ENCODE measurements around the gene TBCEL.

The TBCEL gene

DNA sequence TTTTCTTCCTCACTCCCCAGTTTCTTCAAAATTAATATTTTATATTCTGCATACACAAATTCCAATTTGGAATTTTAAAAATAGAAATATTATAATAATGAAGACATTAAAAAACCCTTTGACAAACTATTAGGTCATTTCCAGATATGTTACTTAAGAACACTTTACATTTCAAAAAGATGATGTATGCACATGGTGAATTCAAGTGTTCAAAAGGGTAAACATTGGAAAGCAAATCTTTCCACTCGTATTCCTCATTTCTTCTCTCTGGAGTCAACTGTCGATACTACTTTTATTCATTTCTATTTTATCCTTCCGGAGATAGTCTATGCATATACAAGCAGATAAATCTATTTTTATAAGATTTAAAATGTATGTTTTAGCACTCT lies 16.7 kb downstream of the TBCEL start:
- WGBS (ENCODE audit: insufficient coverage, insufficient read length) = no CpG with 5 or more reads among the region's 3 CpGs
- no peak overlapping the region for H3K27ac ChIP-seq (ENCODE audit: low read length)

DNA sequence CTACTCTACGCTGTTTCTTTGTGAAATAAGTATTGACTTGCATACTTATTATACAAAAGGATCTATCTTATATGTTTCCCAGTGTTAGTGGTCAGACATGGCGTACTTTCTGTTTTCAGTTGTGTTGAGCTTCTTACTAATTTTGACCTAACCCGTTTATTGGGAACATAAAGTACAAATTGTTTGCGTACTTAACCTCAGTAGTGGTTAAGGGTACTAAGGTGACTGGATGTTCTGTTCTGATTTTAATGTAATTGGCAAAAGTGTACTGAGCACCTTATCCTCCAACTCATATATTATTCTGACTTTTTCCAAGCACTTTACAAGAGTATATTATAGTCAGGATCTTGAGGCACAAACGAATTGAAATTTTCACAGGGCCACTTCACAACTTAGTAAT lies 17.2 kb downstream of the TBCEL start:
- no peak for DNase-seq (ENCODE audit: low read depth, low spot score)
- Histone ChIP-seq H3K27me3 (ENCODE audit: control insufficient read depth, insufficient read depth, low read length) (no peaks in the 10 kb centered on the region), H3K4me3 (ENCODE audit: low read length) (no peak overlapping the region), H3K4me1 (ENCODE audit: control insufficient read depth, insufficient read depth, low read length) (peaks cover 1% of the 10 kb centered on the region; the same call in 1 of the 2 replicates), H3K27ac (ENCODE audit: low read length) (no peak overlapping the region), H3K9me3 (ENCODE audit: control insufficient read depth, insufficient read depth, low read length) (no peaks in the 10 kb centered on the region), H3K36me3 (ENCODE audit: control insufficient read depth, insufficient read depth, low read length) (no peaks in the 10 kb centered on the region)
- WGBS (ENCODE audit: insufficient coverage, insufficient read length) = no CpG with 5 or more reads among the region's 5 CpGs

More for the DNA sequence above, 16.7 kb downstream of the TBCEL start:
- DNase-seq (ENCODE audit: low read depth, low spot score) = no peak
- no peaks in the 10 kb centered on the region for H3K36me3 ChIP-seq (ENCODE audit: control insufficient read depth, insufficient read depth, low read length)
- no peaks in the 10 kb centered on the region for H3K27me3 ChIP-seq (ENCODE audit: control insufficient read depth, insufficient read depth, low read length)
- H3K4me3 ChIP-seq (ENCODE audit: low read length) = no peak overlapping the region
- H3K9me3 ChIP-seq (ENCODE audit: control insufficient read depth, insufficient read depth, low read length) = no peaks in the 10 kb centered on the region
- peaks cover 1% of the 10 kb centered on the region; the same call in 1 of the 2 replicates for H3K4me1 ChIP-seq (ENCODE audit: control insufficient read depth, insufficient read depth, low read length)

DNA sequence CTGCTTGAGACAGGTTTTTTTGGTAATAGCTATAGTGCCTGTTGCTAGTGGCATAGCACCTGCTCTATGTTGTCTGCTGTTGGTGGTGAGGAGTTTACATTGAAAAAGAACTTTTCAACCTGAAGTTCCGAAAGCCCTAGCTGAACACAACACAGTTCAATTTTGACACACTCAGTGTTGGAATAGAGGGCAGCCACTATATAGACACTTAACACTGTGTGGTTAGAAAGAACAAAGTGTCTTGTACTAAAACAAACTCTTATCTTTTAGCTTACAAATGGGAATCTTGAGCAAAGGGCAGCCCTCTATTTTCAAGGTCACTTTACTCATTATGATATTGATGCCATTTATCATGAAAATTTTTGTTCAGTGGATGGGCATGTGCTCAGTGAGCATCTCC lies 18.4 kb downstream of the TBCEL start:
- no peak for DNase-seq (ENCODE audit: low read depth, low spot score)
- H3K36me3 ChIP-seq (ENCODE audit: control insufficient read depth, insufficient read depth, low read length) = no peaks in the 10 kb centered on the region
- H3K27me3 ChIP-seq (ENCODE audit: control insufficient read depth, insufficient read depth, low read length) = no peaks in the 10 kb centered on the region
- H3K9me3 ChIP-seq (ENCODE audit: control insufficient read depth, insufficient read depth, low read length) = no peaks in the 10 kb centered on the region
- peaks cover 1% of the 10 kb centered on the region; the same call in 1 of the 2 replicates for H3K4me1 ChIP-seq (ENCODE audit: control insufficient read depth, insufficient read depth, low read length)
- no peak overlapping the region for H3K27ac ChIP-seq (ENCODE audit: low read length)
- no CpG with 5 or more reads among the region's 1 CpG for WGBS (ENCODE audit: insufficient coverage, insufficient read length)
- H3K4me3 ChIP-seq (ENCODE audit: low read length) = no peak overlapping the region

DNA sequence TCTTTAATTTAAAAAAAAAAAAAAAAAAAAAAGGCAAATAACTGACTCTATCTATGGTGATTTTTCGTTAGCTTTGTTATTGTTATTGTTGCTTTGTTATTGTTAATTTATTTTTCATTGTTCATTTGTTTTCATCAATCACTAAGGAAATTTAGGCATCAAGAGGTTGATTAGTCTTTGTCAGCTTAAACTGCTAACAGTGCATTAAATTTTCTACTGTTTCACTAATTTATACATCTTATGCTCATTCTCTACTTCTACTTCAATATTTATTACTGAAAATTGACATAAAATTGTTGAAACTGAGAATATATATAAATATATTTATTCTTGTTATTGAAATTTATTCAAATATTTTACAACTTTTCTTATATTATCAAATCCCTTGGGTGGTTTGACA lies 24.0 kb downstream of the TBCEL start:
- no peaks in the 10 kb centered on the region for H3K9me3 ChIP-seq (ENCODE audit: control insufficient read depth, insufficient read depth, low read length)
- no peak overlapping the region for H3K27ac ChIP-seq (ENCODE audit: low read length)
- no peak overlapping the region for H3K4me3 ChIP-seq (ENCODE audit: low read length)
- no peak for DNase-seq (ENCODE audit: low read depth, low spot score)
- H3K4me1 ChIP-seq (ENCODE audit: control insufficient read depth, insufficient read depth, low read length) = no peaks in the 10 kb centered on the region
- no CpG with 5 or more reads among the region's 1 CpG for WGBS (ENCODE audit: insufficient coverage, insufficient read length)
- H3K36me3 ChIP-seq (ENCODE audit: control insufficient read depth, insufficient read depth, low read length) = no peaks in the 10 kb centered on the region
- no peaks in the 10 kb centered on the region for H3K27me3 ChIP-seq (ENCODE audit: control insufficient read depth, insufficient read depth, low read length)

DNA sequence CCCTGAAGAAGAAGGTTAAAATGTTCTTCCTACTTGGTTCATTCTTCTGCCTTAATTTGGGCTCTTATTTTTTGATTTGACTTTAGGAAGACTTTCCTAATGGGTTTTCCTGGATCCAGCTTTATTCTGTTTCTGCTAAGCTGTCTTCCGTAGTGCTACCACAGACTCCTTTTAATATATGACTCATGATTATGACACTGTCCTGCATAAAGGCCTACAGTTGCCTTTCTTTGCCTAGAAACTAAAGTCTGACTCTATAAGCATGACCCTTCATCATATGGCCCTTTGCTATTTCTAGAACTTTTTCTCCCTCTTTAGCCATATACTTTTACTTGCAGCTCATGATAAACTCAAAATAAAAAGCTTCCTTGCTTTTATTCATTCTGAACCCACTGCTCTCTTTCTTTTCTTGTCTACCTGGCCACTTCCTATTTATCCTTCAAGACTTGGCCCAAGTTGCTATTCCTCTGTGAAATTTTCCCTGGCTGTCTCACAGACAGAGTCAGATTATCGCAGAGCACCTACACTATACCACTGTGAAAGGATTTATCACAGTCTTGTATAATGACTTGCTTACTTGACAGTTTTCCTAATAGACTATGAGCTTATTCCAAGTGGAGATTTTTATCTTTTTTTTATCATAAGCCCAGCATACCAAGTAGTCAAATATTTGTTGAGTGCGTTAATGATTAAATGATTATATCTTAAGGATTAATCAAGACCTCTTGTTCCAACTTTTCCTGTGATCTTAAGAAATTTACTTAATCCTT lies 24.7 kb downstream of the TBCEL start:
- H3K27ac ChIP-seq (ENCODE audit: low read length) = no peak overlapping the region
- H3K9me3 ChIP-seq (ENCODE audit: control insufficient read depth, insufficient read depth, low read length) = no peaks in the 10 kb centered on the region
- no peak for DNase-seq (ENCODE audit: low read depth, low spot score)
- no peak overlapping the region for H3K4me3 ChIP-seq (ENCODE audit: low read length)
- H3K27me3 ChIP-seq (ENCODE audit: control insufficient read depth, insufficient read depth, low read length) = no peaks in the 10 kb centered on the region
- no peaks in the 10 kb centered on the region for H3K4me1 ChIP-seq (ENCODE audit: control insufficient read depth, insufficient read depth, low read length)
- no CpG with 5 or more reads among the region's 3 CpGs for WGBS (ENCODE audit: insufficient coverage, insufficient read length)
- peaks cover 2% of the 10 kb centered on the region; the same call in 1 of the 2 replicates for H3K36me3 ChIP-seq (ENCODE audit: control insufficient read depth, insufficient read depth, low read length)

DNA sequence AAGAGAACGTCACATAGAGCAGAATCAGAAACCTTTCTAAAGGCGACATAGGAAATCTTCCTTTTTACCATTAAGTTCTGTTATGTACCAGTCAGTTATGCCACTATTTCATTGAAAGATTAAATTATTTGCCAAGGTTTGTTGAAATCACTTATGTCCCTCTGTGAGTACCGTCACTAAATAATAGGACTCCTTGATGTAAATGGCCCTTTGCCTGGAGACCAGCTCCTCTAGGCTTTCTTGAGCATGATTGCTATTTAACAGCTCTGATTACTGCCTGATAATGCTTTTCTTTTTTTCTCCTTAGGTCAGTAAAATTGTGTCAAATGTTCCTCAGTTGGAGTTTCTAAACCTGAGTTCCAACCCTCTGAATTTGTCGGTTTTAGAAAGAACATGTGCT lies 29.3 kb downstream of the TBCEL start:
- peaks cover 2% of the 10 kb centered on the region; the same call in 1 of the 2 replicates for H3K36me3 ChIP-seq (ENCODE audit: control insufficient read depth, insufficient read depth, low read length)
- no peaks in the 10 kb centered on the region for H3K27me3 ChIP-seq (ENCODE audit: control insufficient read depth, insufficient read depth, low read length)
- H3K4me3 ChIP-seq (ENCODE audit: low read length) = no peak overlapping the region
- H3K27ac ChIP-seq (ENCODE audit: low read length) = no peak overlapping the region
- no peaks in the 10 kb centered on the region for H3K4me1 ChIP-seq (ENCODE audit: control insufficient read depth, insufficient read depth, low read length)
- no peaks in the 10 kb centered on the region for H3K9me3 ChIP-seq (ENCODE audit: control insufficient read depth, insufficient read depth, low read length)
- no CpG with 5 or more reads among the region's 4 CpGs for WGBS (ENCODE audit: insufficient coverage, insufficient read length)
- DNase-seq (ENCODE audit: low read depth, low spot score) = no peak

DNA sequence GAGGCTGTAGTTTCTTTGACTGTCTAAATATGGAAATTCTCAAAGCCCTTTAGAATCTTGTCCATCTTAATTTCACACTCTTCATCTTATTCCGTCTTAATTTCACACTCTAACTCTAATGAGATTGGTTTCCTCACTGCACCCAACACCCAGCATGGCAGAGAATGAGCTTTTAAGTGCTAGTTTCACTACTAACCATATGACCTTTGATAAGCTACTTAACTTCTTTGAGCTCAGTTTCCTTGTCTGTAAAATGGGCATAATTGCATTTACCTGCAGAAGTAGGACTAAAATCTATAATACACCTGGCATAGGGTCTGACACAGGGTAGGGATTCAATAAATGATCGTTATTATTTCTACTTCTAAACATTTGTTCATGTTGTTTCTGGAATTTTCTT lies 30.4 kb downstream of the TBCEL start:
- H3K4me3 ChIP-seq (ENCODE audit: low read length) = no peak overlapping the region
- H3K36me3 ChIP-seq (ENCODE audit: control insufficient read depth, insufficient read depth, low read length) = peaks cover 2% of the 10 kb centered on the region; the same call in 1 of the 2 replicates
- WGBS (ENCODE audit: insufficient coverage, insufficient read length) = 100% methylated on average over 1 of the region's 2 CpGs

DNA sequence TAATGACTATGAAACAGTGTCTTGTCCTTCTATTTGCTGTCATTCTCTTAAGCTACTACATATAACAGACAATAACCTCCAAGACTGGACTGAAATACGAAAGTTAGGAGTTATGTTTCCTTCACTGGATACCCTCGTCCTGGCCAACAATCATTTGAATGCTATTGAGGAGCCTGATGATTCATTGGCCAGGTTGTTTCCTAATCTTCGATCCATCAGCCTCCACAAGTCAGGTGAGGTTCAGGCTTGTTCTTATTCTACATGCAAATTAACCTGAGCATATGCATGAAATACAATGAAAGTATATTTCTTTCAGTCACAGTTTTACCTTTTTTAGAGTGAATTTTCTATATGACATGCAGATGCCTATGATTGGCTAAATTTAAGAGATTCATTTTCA lies 31.2 kb downstream of the TBCEL start:
- H3K4me3 ChIP-seq (ENCODE audit: low read length) = no peak overlapping the region
- H3K27ac ChIP-seq (ENCODE audit: low read length) = no peak overlapping the region
- no peaks in the 10 kb centered on the region for H3K4me1 ChIP-seq (ENCODE audit: control insufficient read depth, insufficient read depth, low read length)
- WGBS (ENCODE audit: insufficient coverage, insufficient read length) = no CpG with 5 or more reads among the region's 3 CpGs
- H3K27me3 ChIP-seq (ENCODE audit: control insufficient read depth, insufficient read depth, low read length) = no peaks in the 10 kb centered on the region
- no peaks in the 10 kb centered on the region for H3K9me3 ChIP-seq (ENCODE audit: control insufficient read depth, insufficient read depth, low read length)
- peaks cover 2% of the 10 kb centered on the region; the same call in 1 of the 2 replicates for H3K36me3 ChIP-seq (ENCODE audit: control insufficient read depth, insufficient read depth, low read length)
- no peak for DNase-seq (ENCODE audit: low read depth, low spot score)

More for the DNA sequence above, 30.4 kb downstream of the TBCEL start:
- DNase-seq (ENCODE audit: low read depth, low spot score) = no peak
- no peak overlapping the region for H3K27ac ChIP-seq (ENCODE audit: low read length)
- H3K27me3 ChIP-seq (ENCODE audit: control insufficient read depth, insufficient read depth, low read length) = no peaks in the 10 kb centered on the region
- no peaks in the 10 kb centered on the region for H3K4me1 ChIP-seq (ENCODE audit: control insufficient read depth, insufficient read depth, low read length)
- H3K9me3 ChIP-seq (ENCODE audit: control insufficient read depth, insufficient read depth, low read length) = no peaks in the 10 kb centered on the region

DNA sequence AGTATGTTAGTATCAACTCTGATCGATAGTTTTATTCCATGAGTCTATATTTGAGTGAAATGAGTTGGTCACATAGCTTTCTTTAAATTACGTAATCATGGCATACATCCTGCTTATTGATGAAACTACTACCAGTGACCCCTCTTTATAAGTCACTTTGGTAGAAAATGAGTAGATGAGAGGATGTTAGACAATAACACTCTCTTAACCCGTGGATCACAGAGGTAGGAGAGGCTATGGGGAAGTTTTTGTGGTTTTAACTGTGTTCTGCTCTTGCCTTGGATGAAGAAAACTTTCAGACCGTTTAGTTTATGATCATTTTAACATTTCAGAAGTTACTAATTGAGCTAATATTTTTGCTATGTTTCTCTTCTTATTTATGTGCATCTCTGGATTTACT lies 34.0 kb downstream of the TBCEL start:
- Histone ChIP-seq H3K36me3 (ENCODE audit: control insufficient read depth, insufficient read depth, low read length) (peaks cover 2% of the 10 kb centered on the region; the same call in 1 of the 2 replicates), H3K4me3 (ENCODE audit: low read length) (no peak overlapping the region), H3K9me3 (ENCODE audit: control insufficient read depth, insufficient read depth, low read length) (no peaks in the 10 kb centered on the region), H3K27ac (ENCODE audit: low read length) (no peak overlapping the region), H3K27me3 (ENCODE audit: control insufficient read depth, insufficient read depth, low read length) (no peaks in the 10 kb centered on the region), H3K4me1 (ENCODE audit: control insufficient read depth, insufficient read depth, low read length) (no peaks in the 10 kb centered on the region)
- WGBS (ENCODE audit: insufficient coverage, insufficient read length) = no CpG with 5 or more reads among the region's 4 CpGs
- DNase-seq (ENCODE audit: low read depth, low spot score) = no peak

DNA sequence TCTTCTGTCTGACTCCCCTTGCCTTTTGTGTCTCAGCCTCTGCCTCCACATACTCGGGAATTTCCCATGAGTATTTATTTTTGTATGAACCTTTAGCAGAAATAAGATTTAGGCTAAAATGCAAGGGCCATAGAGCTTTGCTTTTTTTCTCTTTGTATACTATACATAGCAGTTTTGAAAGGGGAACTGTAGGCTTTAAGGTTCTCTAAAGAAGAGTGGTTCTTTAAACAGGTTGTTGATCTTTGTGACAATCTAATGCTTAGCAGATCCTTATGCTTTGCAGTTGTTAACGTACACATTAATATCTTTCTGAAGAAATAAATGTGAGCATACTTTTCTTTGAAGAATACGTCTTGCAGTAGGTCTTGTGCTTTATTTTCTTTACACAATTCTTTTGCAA lies 35.0 kb downstream of the TBCEL start:
- H3K36me3 ChIP-seq (ENCODE audit: control insufficient read depth, insufficient read depth, low read length) = no peaks in the 10 kb centered on the region; the same call in 1 of the 2 replicates
- WGBS (ENCODE audit: insufficient coverage, insufficient read length) = no CpG with 5 or more reads among the region's 3 CpGs
- H3K27ac ChIP-seq (ENCODE audit: low read length) = no peak overlapping the region
- H3K4me3 ChIP-seq (ENCODE audit: low read length) = no peak overlapping the region
- DNase-seq (ENCODE audit: low read depth, low spot score) = no peak
- H3K4me1 ChIP-seq (ENCODE audit: control insufficient read depth, insufficient read depth, low read length) = no peaks in the 10 kb centered on the region
- no peaks in the 10 kb centered on the region for H3K9me3 ChIP-seq (ENCODE audit: control insufficient read depth, insufficient read depth, low read length)
- H3K27me3 ChIP-seq (ENCODE audit: control insufficient read depth, insufficient read depth, low read length) = no peaks in the 10 kb centered on the region

DNA sequence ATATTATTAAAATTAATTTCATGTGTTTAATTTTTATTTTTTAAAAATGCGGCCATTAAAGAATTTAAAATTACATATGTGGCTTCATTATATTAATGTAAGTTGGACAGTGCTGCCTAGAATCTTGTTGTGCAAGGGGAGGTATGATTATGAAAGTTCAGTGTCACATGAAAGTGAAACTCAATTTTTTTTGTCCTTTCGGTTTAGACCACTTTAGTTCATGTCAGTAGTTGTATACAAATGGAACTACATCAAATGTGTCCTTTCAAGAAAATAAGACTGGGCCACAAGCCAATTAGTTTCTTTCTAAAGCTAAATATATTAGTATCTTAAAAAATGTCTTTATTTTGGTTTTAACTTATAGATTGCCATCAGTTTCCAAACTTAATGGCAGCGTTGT lies 35.7 kb downstream of the TBCEL start:
- Histone ChIP-seq H3K36me3 (ENCODE audit: control insufficient read depth, insufficient read depth, low read length) (no peaks in the 10 kb centered on the region; the same call in 1 of the 2 replicates), H3K27ac (ENCODE audit: low read length) (no peak overlapping the region), H3K4me3 (ENCODE audit: low read length) (no peak overlapping the region), H3K9me3 (ENCODE audit: control insufficient read depth, insufficient read depth, low read length) (no peaks in the 10 kb centered on the region), H3K4me1 (ENCODE audit: control insufficient read depth, insufficient read depth, low read length) (no peaks in the 10 kb centered on the region), H3K27me3 (ENCODE audit: control insufficient read depth, insufficient read depth, low read length) (no peaks in the 10 kb centered on the region)
- no CpG with 5 or more reads among the region's 3 CpGs for WGBS (ENCODE audit: insufficient coverage, insufficient read length)
- no peak for DNase-seq (ENCODE audit: low read depth, low spot score)
